H9 (cell line): ENCODE data around the gene EYA4. TPM values are rescaled to one million over a fixed set of nuclear protein-coding genes. Genes with fewer than 3 reads are reported as not detected.

ENCODE experiments used
- DNase-seq: peaks from one replicate; pipeline ENCODE4 v3.0.0-alpha.2; 2017
- H2AFZ ChIP-seq: one replicate; pipeline ENCODE4 v1.6.1; 2013; ENCODE audit warnings: mild to moderate bottlenecking, low read length, control low read depth, moderate library complexity
- H2AK5ac ChIP-seq: 2 replicates; pipeline ENCODE4 v1.6.1; 2013; ENCODE audit warnings: low read length, control low read depth, mixed read lengths; ENCODE audit not compliant: insufficient read length
- H2BK120ac ChIP-seq: one replicate; pipeline ENCODE4 v1.6.1; 2013; ENCODE audit warnings: low read depth, mild to moderate bottlenecking, low read length, control low read depth, inconsistent platforms; ENCODE audit not compliant: poor library complexity, severe bottlenecking
- H2BK12ac ChIP-seq: 2 replicates; pipeline ENCODE4 v1.6.1; 2013; ENCODE audit warnings: low read length, control low read depth, mixed read lengths, low read depth; ENCODE audit not compliant: insufficient read length
- H2BK15ac ChIP-seq: 2 replicates; pipeline ENCODE4 v1.6.1; 2013; ENCODE audit warnings: low read depth, low read length, control low read depth
- H2BK20ac ChIP-seq: one replicate; pipeline ENCODE4 v1.6.1; 2013; ENCODE audit warnings: low read depth, mild to moderate bottlenecking, low read length, control low read depth, inconsistent platforms; ENCODE audit not compliant: poor library complexity, severe bottlenecking
- H2BK5ac ChIP-seq: 2 replicates; pipeline ENCODE4 v1.6.1; 2013; ENCODE audit warnings: low read length, control low read depth, mixed read lengths; ENCODE audit not compliant: insufficient read length
- H3K14ac ChIP-seq: 2 replicates; pipeline ENCODE4 v1.6.1; 2013; ENCODE audit warnings: low read length, control low read depth; ENCODE audit not compliant: insufficient read depth
- H3K18ac ChIP-seq: 2 replicates; pipeline ENCODE4 v1.6.1; 2013; ENCODE audit warnings: low read depth, mild to moderate bottlenecking, mixed read lengths, low read length, control low read depth; ENCODE audit not compliant: insufficient read length
- H3K23ac ChIP-seq: 2 replicates; pipeline ENCODE4 v1.6.1; 2013; ENCODE audit warnings: low read length, control low read depth, mixed read lengths, low read depth; ENCODE audit not compliant: insufficient read length
- H3K23me2 ChIP-seq: 2 replicates; pipeline ENCODE4 v1.6.1; 2013; ENCODE audit warnings: low read depth, mild to moderate bottlenecking, mixed read lengths, low read length, control low read depth; ENCODE audit not compliant: insufficient read length, poor library complexity, severe bottlenecking
- H3K27ac ChIP-seq: 2 replicates; pipeline ENCODE4 v1.5.1; 2013; ENCODE audit warnings: low read length, control low read depth, mixed read lengths, low read depth; ENCODE audit not compliant: insufficient read length
- H3K27me3 ChIP-seq: 2 replicates; pipeline ENCODE4 v1.6.1; 2013; ENCODE audit warnings: low read length, control low read depth, inconsistent platforms; ENCODE audit not compliant: insufficient read depth
- H3K4ac ChIP-seq: 2 replicates; pipeline ENCODE4 v1.6.1; 2013; ENCODE audit warnings: low read depth, mild to moderate bottlenecking, control low read depth, inconsistent platforms, low read length, moderate library complexity
- H3K4me1 ChIP-seq: 2 replicates; pipeline ENCODE4 v1.6.1; 2013; ENCODE audit warnings: low read length, control low read depth, inconsistent platforms; ENCODE audit not compliant: insufficient read depth
- H3K4me2 ChIP-seq: 2 replicates; pipeline ENCODE4 v1.6.1; 2013; ENCODE audit warnings: low read length, control low read depth, mixed read lengths; ENCODE audit not compliant: insufficient read length, insufficient read depth
- H3K56ac ChIP-seq: 2 replicates; pipeline ENCODE4 v1.6.1; 2013; ENCODE audit warnings: low read depth, mild to moderate bottlenecking, mixed read lengths, low read length, control low read depth; ENCODE audit not compliant: insufficient read length
- H3K79me1 ChIP-seq: 2 replicates; pipeline ENCODE4 v1.6.1; 2013; ENCODE audit warnings: low read depth, mild to moderate bottlenecking, moderate library complexity, low read length, control low read depth, inconsistent platforms; ENCODE audit not compliant: insufficient read depth, poor library complexity, severe bottlenecking
- H3K79me2 ChIP-seq: 2 replicates; pipeline ENCODE4 v1.6.1; 2013; ENCODE audit warnings: low read length, control low read depth, inconsistent platforms; ENCODE audit not compliant: insufficient read depth
- H3K9ac ChIP-seq: 2 replicates; pipeline ENCODE4 v1.6.1; 2013; ENCODE audit warnings: low read length, control low read depth, mixed read lengths; ENCODE audit not compliant: insufficient read length; ENCODE audit errors: extremely low read depth
- H3K9me3 ChIP-seq: one replicate; pipeline ENCODE4 v1.6.1; 2013; ENCODE audit warnings: low read depth, low read length, inconsistent platforms; ENCODE audit not compliant: control insufficient read depth
- H3T11ph ChIP-seq: one replicate; pipeline ENCODE4 v1.6.1; 2013; ENCODE audit warnings: mild to moderate bottlenecking, low read length, control low read depth, inconsistent platforms
- H4K20me1 ChIP-seq: one replicate; pipeline ENCODE4 v1.6.1; 2013; ENCODE audit not compliant: control insufficient read depth, insufficient read length, insufficient read depth
- H4K5ac ChIP-seq: 2 replicates; pipeline ENCODE4 v1.6.1; 2013; ENCODE audit warnings: low read depth, mild to moderate bottlenecking, mixed read lengths, low read length, control low read depth; ENCODE audit not compliant: insufficient read length
- H4K8ac ChIP-seq: replicated peaks from 2 replicates; pipeline ENCODE4 v1.6.1; 2013; ENCODE audit warnings: low read length, control low read depth, mixed read lengths, low read depth; ENCODE audit not compliant: insufficient read length
- H4K91ac ChIP-seq: 2 replicates; pipeline ENCODE4 v1.6.1; 2013; ENCODE audit warnings: low read depth, mild to moderate bottlenecking, moderate library complexity, mixed read lengths, low read length, control low read depth; ENCODE audit not compliant: insufficient read length
- H3K27ac Mint-ChIP-seq, 3 experiments: 2 replicates in 2 of 3; 3 replicates in 1 of 3; pipeline ENCODE4 v1.8.0; 2020 to 2021; ENCODE audit warnings: mixed read lengths in 3 of 3, mild to moderate bottlenecking in 1 of 3, moderate library complexity in 1 of 3
- H3K27me3 Mint-ChIP-seq: 2 replicates; pipeline ENCODE4 v1.8.0; 2021; ENCODE audit warnings: low read depth, mild to moderate bottlenecking, moderate library complexity, mixed read lengths
- H3K36me3 Mint-ChIP-seq, 3 experiments: 2 replicates in 2 of 3; 3 replicates in 1 of 3; pipeline ENCODE4 v1.8.0; 2020 to 2021; ENCODE audit warnings: low read depth in 3 of 3, mixed read lengths in 3 of 3; ENCODE audit not compliant: insufficient read depth in 1 of 3
- H3K4me1 Mint-ChIP-seq, 2 experiments: 2 replicates each; pipeline ENCODE4 v1.8.0; 2020; ENCODE audit warnings: mixed read lengths in 2 of 2
- H3K4me3 Mint-ChIP-seq, 2 experiments: 2 replicates in 1 of 2; 3 replicates in 1 of 2; pipeline ENCODE4 v1.8.0; 2020 to 2021; ENCODE audit warnings: mild to moderate bottlenecking in 2 of 2, mixed read lengths in 2 of 2, moderate library complexity in 1 of 2
- H3K9me3 Mint-ChIP-seq, 2 experiments: 2 replicates in 1 of 2; 3 replicates in 1 of 2; pipeline ENCODE4 v1.8.0; 2020; ENCODE audit warnings: mild to moderate bottlenecking in 2 of 2, mixed read lengths in 2 of 2, moderate library complexity in 1 of 2
- total RNA-seq: library from RNA; stranded (reverse); gene quantifications from 2 replicates; pipeline ENCODE4 v1.2.1, GENCODE V29; 2021
- TF ChIP-seq, protein P1 (sequence below): fragments of 200-600 bp; sonication (generic); conservative IDR thresholded peaks from 3 replicates; pipeline ENCODE4 v1.8.0; 2021; ENCODE audit warnings: antibody characterized with exemption, mild to moderate bottlenecking

Gene EYA4
- total RNA-seq, 1 experiment from 2014 or later: 0.26 TPM

DNA sequence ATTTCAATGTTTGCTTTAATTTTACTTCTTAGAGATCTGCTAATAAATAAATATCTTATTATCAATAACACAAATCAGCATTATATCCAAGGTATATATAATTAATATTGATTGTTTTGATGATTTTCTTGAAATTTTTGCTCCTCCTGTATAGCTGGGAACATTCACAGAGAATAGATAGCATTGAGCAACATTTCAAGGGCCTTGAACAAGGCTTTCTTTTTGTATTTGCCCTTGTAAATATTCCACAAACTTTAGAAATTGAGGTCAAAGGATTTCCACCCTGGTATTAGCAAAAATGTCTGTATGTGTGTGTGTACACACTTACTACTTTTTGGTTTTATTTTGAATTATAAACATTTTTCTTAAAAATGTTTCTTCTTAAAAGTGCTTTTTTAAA, 205.6 kb downstream of the EYA4 start:
- Histone ChIP-seq H2AFZ (no peak overlapping the region), H3K79me2 (no peaks in the 10 kb centered on the region), H4K91ac (no peak overlapping the region), H2AK5ac (no peak overlapping the region), H3K79me1 (no peaks in the 10 kb centered on the region), H3K23ac (no peak overlapping the region), H2BK12ac (no peak overlapping the region), H3K56ac (no peak overlapping the region), H3K9me3 (no peaks in the 10 kb centered on the region), H3K4ac (no peak overlapping the region), H2BK5ac (no peak overlapping the region), H3K4me1 (no peaks in the 10 kb centered on the region), H4K20me1 (no peaks in the 10 kb centered on the region), H2BK20ac (no peak overlapping the region), H2BK120ac (no peak overlapping the region), H4K8ac (no peak overlapping the region), H3T11ph (no peak overlapping the region), H3K27ac (no peak overlapping the region), H3K27me3 (no peaks in the 10 kb centered on the region), H2BK15ac (no peak overlapping the region), H3K9ac (no peak overlapping the region), H3K23me2 (no peaks in the 10 kb centered on the region), H3K14ac (no peak overlapping the region), H4K5ac (no peak overlapping the region), H3K4me2 (no peak overlapping the region), H3K18ac (no peak overlapping the region)
- Mint-ChIP-seq H3K27ac (no peak overlapping the region), H3K36me3 (no peaks in the 10 kb centered on the region), H3K4me1 (no peaks in the 10 kb centered on the region), H3K4me3 (no peak overlapping the region), H3K9me3 (no peaks in the 10 kb centered on the region), H3K27me3 (no peaks in the 10 kb centered on the region)
- TF ChIP-seq, protein P1, sequence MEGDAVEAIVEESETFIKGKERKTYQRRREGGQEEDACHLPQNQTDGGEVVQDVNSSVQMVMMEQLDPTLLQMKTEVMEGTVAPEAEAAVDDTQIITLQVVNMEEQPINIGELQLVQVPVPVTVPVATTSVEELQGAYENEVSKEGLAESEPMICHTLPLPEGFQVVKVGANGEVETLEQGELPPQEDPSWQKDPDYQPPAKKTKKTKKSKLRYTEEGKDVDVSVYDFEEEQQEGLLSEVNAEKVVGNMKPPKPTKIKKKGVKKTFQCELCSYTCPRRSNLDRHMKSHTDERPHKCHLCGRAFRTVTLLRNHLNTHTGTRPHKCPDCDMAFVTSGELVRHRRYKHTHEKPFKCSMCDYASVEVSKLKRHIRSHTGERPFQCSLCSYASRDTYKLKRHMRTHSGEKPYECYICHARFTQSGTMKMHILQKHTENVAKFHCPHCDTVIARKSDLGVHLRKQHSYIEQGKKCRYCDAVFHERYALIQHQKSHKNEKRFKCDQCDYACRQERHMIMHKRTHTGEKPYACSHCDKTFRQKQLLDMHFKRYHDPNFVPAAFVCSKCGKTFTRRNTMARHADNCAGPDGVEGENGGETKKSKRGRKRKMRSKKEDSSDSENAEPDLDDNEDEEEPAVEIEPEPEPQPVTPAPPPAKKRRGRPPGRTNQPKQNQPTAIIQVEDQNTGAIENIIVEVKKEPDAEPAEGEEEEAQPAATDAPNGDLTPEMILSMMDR: no peak
- no peak for DNase-seq
